DND-41 (cell line): ENCODE data around the gene PDAP1.

Source experiments
- EZH2 ChIP-seq: IDR thresholded peaks from 3 replicates; pipeline ENCODE4 v1.6.1; 2012; ENCODE audit warnings: borderline replicate concordance, low read depth, mild to moderate bottlenecking, moderate library complexity, low read length, inconsistent platforms; ENCODE audit not compliant: severe bottlenecking
- TF ChIP-seq, protein P1 (sequence below): IDR thresholded peaks from 2 replicates; pipeline ENCODE4 v1.5.1; 2012; ENCODE audit warnings: borderline replicate concordance, low read length, moderate library complexity, mild to moderate bottlenecking; ENCODE audit not compliant: poor library complexity, severe bottlenecking; ENCODE audit errors: extremely low read depth

DNA sequence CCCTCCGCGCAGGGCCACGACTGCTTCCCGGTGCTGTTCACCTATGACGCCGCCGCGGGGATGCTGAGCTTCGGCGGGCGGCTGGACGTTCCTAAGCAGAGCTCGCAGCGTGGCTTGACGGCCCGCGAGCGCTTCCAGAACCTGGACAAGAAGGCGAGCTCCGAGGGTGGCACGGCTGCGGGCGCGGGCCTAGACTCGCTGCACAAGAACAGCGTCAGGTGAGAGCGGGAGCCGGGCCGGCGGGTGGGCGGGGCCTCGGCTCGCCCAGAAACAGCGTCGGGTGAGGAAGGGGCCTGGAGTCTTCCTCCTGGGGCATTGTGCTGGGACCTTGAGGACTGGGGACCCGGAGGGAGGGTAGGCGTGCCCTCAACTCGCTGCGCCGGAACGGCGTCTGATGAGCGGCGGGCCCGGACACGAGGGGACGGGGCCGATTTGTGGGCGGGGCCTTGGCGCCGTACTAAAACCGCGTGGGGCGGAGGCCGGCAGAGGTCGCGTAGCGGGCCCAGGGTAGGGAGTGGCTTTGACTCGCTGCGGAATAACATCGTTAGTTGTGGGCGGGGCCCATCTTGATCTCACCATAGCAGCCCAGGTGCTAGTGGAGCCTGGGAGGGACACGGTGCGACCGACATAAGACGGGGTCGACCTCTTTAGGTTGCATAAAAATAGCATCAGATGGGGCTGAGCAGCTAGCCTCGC lies 15.6 kb downstream of the PDAP1 start:
- TF ChIP-seq, protein P1, sequence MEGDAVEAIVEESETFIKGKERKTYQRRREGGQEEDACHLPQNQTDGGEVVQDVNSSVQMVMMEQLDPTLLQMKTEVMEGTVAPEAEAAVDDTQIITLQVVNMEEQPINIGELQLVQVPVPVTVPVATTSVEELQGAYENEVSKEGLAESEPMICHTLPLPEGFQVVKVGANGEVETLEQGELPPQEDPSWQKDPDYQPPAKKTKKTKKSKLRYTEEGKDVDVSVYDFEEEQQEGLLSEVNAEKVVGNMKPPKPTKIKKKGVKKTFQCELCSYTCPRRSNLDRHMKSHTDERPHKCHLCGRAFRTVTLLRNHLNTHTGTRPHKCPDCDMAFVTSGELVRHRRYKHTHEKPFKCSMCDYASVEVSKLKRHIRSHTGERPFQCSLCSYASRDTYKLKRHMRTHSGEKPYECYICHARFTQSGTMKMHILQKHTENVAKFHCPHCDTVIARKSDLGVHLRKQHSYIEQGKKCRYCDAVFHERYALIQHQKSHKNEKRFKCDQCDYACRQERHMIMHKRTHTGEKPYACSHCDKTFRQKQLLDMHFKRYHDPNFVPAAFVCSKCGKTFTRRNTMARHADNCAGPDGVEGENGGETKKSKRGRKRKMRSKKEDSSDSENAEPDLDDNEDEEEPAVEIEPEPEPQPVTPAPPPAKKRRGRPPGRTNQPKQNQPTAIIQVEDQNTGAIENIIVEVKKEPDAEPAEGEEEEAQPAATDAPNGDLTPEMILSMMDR = no peak
- no peak for TF ChIP-seq EZH2
